COLO668 (cell line): ENCODE results near the gene ZNF555.
A peak's percentile ranks its signal among the peaks of the same experiment; 100 is the strongest.
"Not testable (repeated sequence)": the region's sequence is repeated elsewhere in the genome, so short reads cannot be mapped to it uniquely, and the experiment has no call there.

Experiments
- DNase-seq: peaks from one replicate; lab custom pipeline; 2025; ENCODE audit not compliant: unreplicated experiment; lab: John Stamatoyannopoulos, UW

Gene ZNF555

GRCh38 chr19:2806736-2807378 lies 34.4 kb upstream of the ZNF555 start:
- no peak for DNase-seq

GRCh38 chr19:2807379-2808128 lies 33.7 kb upstream of the ZNF555 start:
- no peak for DNase-seq

GRCh38 chr19:2808129-2808941 lies 32.9 kb upstream of the ZNF555 start:
- no peak for DNase-seq

- no peak for DNase-seq
Measured at GRCh38 chr19:2809387-2810140, 31.7 kb upstream of the ZNF555 start.

- no peak for DNase-seq
Measured at GRCh38 chr19:2810141-2811091, 30.9 kb upstream of the ZNF555 start.

- no peak for DNase-seq
Measured at GRCh38 chr19:2811221-2811722, 30.0 kb upstream of the ZNF555 start.

- DNase-seq: no peak
Measured at GRCh38 chr19:2811735-2812413, 29.4 kb upstream of the ZNF555 start.

GRCh38 chr19:2812414-2813234 lies 28.7 kb upstream of the ZNF555 start:
- DNase-seq: no peak

GRCh38 chr19:2813235-2814160 lies 27.8 kb upstream of the ZNF555 start:
- DNase-seq: no peak

GRCh38 chr19:2814426-2814825 lies 26.8 kb upstream of the ZNF555 start:
- no peak for DNase-seq

GRCh38 chr19:2815191-2815614 lies 26.1 kb upstream of the ZNF555 start:
- DNase-seq: no peak

- DNase-seq: no peak
Measured at GRCh38 chr19:2815923-2816322, 25.4 kb upstream of the ZNF555 start.

GRCh38 chr19:2816641-2817040 lies 24.6 kb upstream of the ZNF555 start:
- DNase-seq: no peak

GRCh38 chr19:2817237-2817829 lies 23.9 kb upstream of the ZNF555 start:
- DNase-seq: not testable (repeated sequence)

- peak; percentile 97 for DNase-seq
Measured at GRCh38 chr19:2819540-2820111, 21.6 kb upstream of the ZNF555 start, which contains the start of gene ZNF554. TSS of gene ZNF554 (plus strand) at chr19:2819868. CDS start at chr19:2820072, 204 bp downstream.

GRCh38 chr19:2820112-2820702 lies 21.1 kb upstream of the ZNF555 start:
- peak; percentile 26 for DNase-seq
